Naive thymus-derived CD8-positive, alpha-beta T cell (primary cell): ENCODE results near the gene VGF. TPM values are rescaled to one million over a fixed set of nuclear protein-coding genes. Genes with fewer than 3 reads are reported as not detected.
"Not testable (repeated sequence)": the region's sequence is repeated elsewhere in the genome, so short reads cannot be mapped to it uniquely, and the experiment has no call there.

ENCODE experiments used
- ATAC-seq, 2 donors: fragments of 150-1000 bp; cut with Tn5 transposase in 1 of 2; sonication (Bioruptor Pico), chemical (Tn5 transposase) in 1 of 2; 1 replicate in 1 of 2; 2 replicates in 1 of 2; pipeline ENCODE4 v1.10.0; 2021; ENCODE audit warnings: mild to moderate bottlenecking in 2 of 2, moderate library complexity in 2 of 2
- POLR2A ChIA-PET: fragments of 350-600 bp; sonication (Branson Sonifier 250); formaldehyde crosslinking; loops from one replicate; lab custom pipeline; 2021; ENCODE audit warnings: antibody characterized with exemption; lab: Charles Lee
- DNase-seq, 10 donors: peaks; one replicate each; pipeline versions ENCODE4 v3.0.0 to v3.0.0-alpha.2; 2020 to 2022
- H3K27ac Mint-ChIP-seq, 10 donors: one replicate each; pipeline ENCODE4 v1.8.0; 2020 to 2022; ENCODE audit warnings: mild to moderate bottlenecking in 10 of 10, mixed read lengths in 10 of 10, moderate library complexity in 4 of 10, inconsistent platforms in 1 of 10
- H3K27me3 Mint-ChIP-seq, 5 donors: one replicate each; pipeline ENCODE4 v1.8.0; 2021 to 2022; ENCODE audit warnings: mixed read lengths in 5 of 5
- H3K36me3 Mint-ChIP-seq, 3 donors: one replicate each; pipeline ENCODE4 v1.8.0; 2020 to 2022; ENCODE audit warnings: mixed read lengths in 3 of 3, mild to moderate bottlenecking in 2 of 3, inconsistent platforms in 1 of 3
- H3K4me1 Mint-ChIP-seq, 4 donors: one replicate each; pipeline ENCODE4 v1.8.0; 2021 to 2022; ENCODE audit warnings: mixed read lengths in 4 of 4
- H3K4me3 Mint-ChIP-seq, 10 donors: one replicate each; pipeline ENCODE4 v1.8.0; 2020 to 2022; ENCODE audit warnings: mild to moderate bottlenecking in 10 of 10, mixed read lengths in 10 of 10, moderate library complexity in 6 of 10, inconsistent platforms in 1 of 10
- H3K9me3 Mint-ChIP-seq, 9 donors: one replicate each; pipeline ENCODE4 v1.8.0; 2020 to 2022; ENCODE audit warnings: mixed read lengths in 9 of 9, mild to moderate bottlenecking in 3 of 9, inconsistent platforms in 1 of 9, moderate library complexity in 1 of 9
- polyA plus RNA-seq, 3 donors: library from polyadenylated mRNA; unstranded; fragments of 300-500 nt; fragmentation: Illumina TruSeq; gene quantifications; one replicate each; pipeline ENCODE4 v1.2.3, GENCODE V29; 2021
- total RNA-seq, 8 experiments: library from RNA in 2 of 8; stranded (reverse) in 2 of 8; gene quantifications; one replicate each; pipeline ENCODE4 v1.2.3 and lab custom pipeline; 2021 to 2026

The VGF gene
- total and polyA plus RNA-seq, 5 experiments from 2014 or later: not detected

- ATAC-seq (no peak), DNase-seq (no peak)
- H3K27me3 Mint-ChIP-seq: peaks cover 19 to 86% (median 33%) of the 10 kb centered on the region in 5 donors
- no peaks in the 10 kb centered on the region for H3K36me3 Mint-ChIP-seq
- no peak overlapping the region for H3K27ac Mint-ChIP-seq
- peaks cover 20 to 34% (median 26%) of the 10 kb centered on the region in 4 donors for H3K4me1 Mint-ChIP-seq
- no peaks in the 10 kb centered on the region for H3K9me3 Mint-ChIP-seq
- POLR2A ChIA-PET: interaction anchor here (0.6 to 0.7 kb wide), 2 partner anchors 12 to 97 kb away, joined by 4 to 7 read pairs; no protein-coding TSS in a partner anchor
- H3K4me3 Mint-ChIP-seq: no peak overlapping the region
Observed at GRCh38 chr7:101129603-101130117, 35.7 kb downstream of the VGF start.

- H3K9me3 Mint-ChIP-seq: no peaks in the 10 kb centered on the region
- POLR2A ChIA-PET: no interaction called here
- H3K36me3 Mint-ChIP-seq: no peaks in the 10 kb centered on the region
- no peak overlapping the region for H3K4me3 Mint-ChIP-seq
- peaks cover 20 to 84% (median 30%) of the 10 kb centered on the region in 5 donors for H3K27me3 Mint-ChIP-seq
- DNase-seq (no peak), ATAC-seq (no peak)
- H3K4me1 Mint-ChIP-seq: peaks cover 22 to 38% (median 29%) of the 10 kb centered on the region in 4 donors
- H3K27ac Mint-ChIP-seq: no peak overlapping the region
Observed at GRCh38 chr7:101128040-101128834, 37.1 kb downstream of the VGF start.

- H3K4me3 Mint-ChIP-seq: peak overlapping the region in 7 of 10 donors; percentile 61 to 76 (median 66)
- H3K27ac Mint-ChIP-seq: peak overlapping the region in 3 of 10 donors; percentile 63 to 81 (median 71)
- no peaks in the 10 kb centered on the region for H3K36me3 Mint-ChIP-seq
- POLR2A ChIA-PET: no interaction called here
- H3K9me3 Mint-ChIP-seq: no peaks in the 10 kb centered on the region
- peaks cover 22 to 38% (median 31%) of the 10 kb centered on the region in 4 donors for H3K4me1 Mint-ChIP-seq
- DNase-seq (no peak), ATAC-seq (no peak)
- peaks cover 24 to 85% (median 34%) of the 10 kb centered on the region in 5 donors for H3K27me3 Mint-ChIP-seq
Observed at GRCh38 chr7:101127460-101128039, 37.8 kb downstream of the VGF start.

- peak within 1 kb of the TSS in 4 of 10 donors; percentile 52 to 81 (median 67) for H3K27ac Mint-ChIP-seq
- no peaks in the 10 kb centered on the region for H3K9me3 Mint-ChIP-seq
- POLR2A ChIA-PET: no interaction called here
- peak within 1 kb of the TSS; percentile 29 to 76 (median 64) for H3K4me3 Mint-ChIP-seq
- DNase-seq (peak in 9 of 10 donors; percentile 11 to 75 (median 33)), ATAC-seq (peak; percentile 84 to 89)
- peaks cover 26 to 85% (median 35%) of the 10 kb centered on the region in 5 donors for H3K27me3 Mint-ChIP-seq
- H3K36me3 Mint-ChIP-seq: no peaks in the 10 kb centered on the region
- H3K4me1 Mint-ChIP-seq: peaks cover 25 to 45% (median 37%) of the 10 kb centered on the region in 4 donors
Observed at GRCh38 chr7:101126651-101127459, 38.5 kb downstream of the VGF start, which contains the start of gene SERPINE1. TSS of gene SERPINE1 (plus strand) at chr7:101127104. CDS start at chr7:101128394, 1,290 bp downstream.

- H3K9me3 Mint-ChIP-seq: no peaks in the 10 kb centered on the region
- DNase-seq: no peak
- peaks cover 25 to 87% (median 37%) of the 10 kb centered on the region in 5 donors for H3K27me3 Mint-ChIP-seq
- H3K36me3 Mint-ChIP-seq: no peaks in the 10 kb centered on the region
- H3K4me1 Mint-ChIP-seq: peaks cover 24 to 47% (median 38%) of the 10 kb centered on the region in 4 donors
- peak; percentile 12 to 22 for ATAC-seq
- H3K4me3 Mint-ChIP-seq: peak overlapping the region in 7 of 10 donors; percentile 42 to 76 (median 66)
- H3K27ac Mint-ChIP-seq: no peak overlapping the region
- POLR2A ChIA-PET: no interaction called here
Observed at GRCh38 chr7:101125989-101126650, 39.2 kb downstream of the VGF start.

- Mint-ChIP-seq H3K27ac (peak overlapping the region in 2 of 10 donors; percentile 53 to 58), H3K36me3 (no peaks in the 10 kb centered on the region), H3K4me3 (no peak overlapping the region), H3K9me3 (no peaks in the 10 kb centered on the region), H3K27me3 (peaks cover 25 to 89% (median 38%) of the 10 kb centered on the region in 5 donors), H3K4me1 (peaks cover 24 to 47% (median 39%) of the 10 kb centered on the region in 4 donors)
- DNase-seq (no peak), ATAC-seq (no peak)
- POLR2A ChIA-PET: no interaction called here
Observed at GRCh38 chr7:101124376-101125056, 40.9 kb downstream of the VGF start.

- no peak overlapping the region for H3K4me3 Mint-ChIP-seq
- peaks cover 25 to 87% (median 35%) of the 10 kb centered on the region in 5 donors for H3K27me3 Mint-ChIP-seq
- H3K9me3 Mint-ChIP-seq: no peaks in the 10 kb centered on the region
- ATAC-seq: no peak
- H3K4me1 Mint-ChIP-seq: peaks cover 24 to 47% (median 39%) of the 10 kb centered on the region in 4 donors
- H3K36me3 Mint-ChIP-seq: no peaks in the 10 kb centered on the region
- H3K27ac Mint-ChIP-seq: no peak overlapping the region
- DNase-seq: no peak
- POLR2A ChIA-PET: interaction anchor here (0.6 kb wide), 1 partner anchor 27 kb away, joined by 4 read pairs; no protein-coding TSS in a partner anchor
Observed at GRCh38 chr7:101123703-101124068, 41.7 kb downstream of the VGF start.

- no peaks in the 10 kb centered on the region for H3K36me3 Mint-ChIP-seq
- H3K4me3 Mint-ChIP-seq: peak overlapping the region in 2 of 10 donors; percentile 3 to 52
- DNase-seq (no peak), ATAC-seq (no peak)
- no peaks in the 10 kb centered on the region for H3K9me3 Mint-ChIP-seq
- no peak overlapping the region for H3K27ac Mint-ChIP-seq
- peaks cover 24 to 47% (median 38%) of the 10 kb centered on the region in 4 donors for H3K4me1 Mint-ChIP-seq
- POLR2A ChIA-PET: interaction anchor here (0.6 kb wide), 1 partner anchor 28 kb away, joined by 4 read pairs; no protein-coding TSS in a partner anchor
- peaks cover 25 to 84% (median 35%) of the 10 kb centered on the region in 5 donors for H3K27me3 Mint-ChIP-seq
Observed at GRCh38 chr7:101122933-101123702, 42.3 kb downstream of the VGF start.

- Mint-ChIP-seq H3K4me1 (peaks cover 20 to 40% (median 33%) of the 10 kb centered on the region in 4 donors), H3K36me3 (no peaks in the 10 kb centered on the region), H3K27ac (peak overlapping the region in 2 of 10 donors; percentile 29 to 89), H3K27me3 (peaks cover 23 to 75% (median 34%) of the 10 kb centered on the region in 5 donors), H3K9me3 (no peaks in the 10 kb centered on the region), H3K4me3 (peak overlapping the region in 5 of 10 donors; percentile 11 to 61 (median 37))
- ATAC-seq (no peak), DNase-seq (no peak)
- POLR2A ChIA-PET: no interaction called here
Observed at GRCh38 chr7:101121991-101122932, 43.1 kb downstream of the VGF start.

- POLR2A ChIA-PET: not testable (repeated sequence)
- H3K27ac Mint-ChIP-seq: peak overlapping the region in 1 of 10 donors; percentile 89
Observed at GRCh38 chr7:101121631-101121990, 43.8 kb downstream of the VGF start.

More at GRCh38 chr7:101121631-101121990, 43.8 kb downstream of the VGF start:
- not testable (repeated sequence) for ATAC-seq, H3K36me3 Mint-ChIP-seq, DNase-seq, H3K9me3 Mint-ChIP-seq
- peaks cover 13 to 33% (median 27%) of the 10 kb centered on the region in 4 donors for H3K4me1 Mint-ChIP-seq
- peaks cover 17 to 70% (median 28%) of the 10 kb centered on the region in 5 donors for H3K27me3 Mint-ChIP-seq
- H3K4me3 Mint-ChIP-seq: peak overlapping the region in 3 of 10 donors; percentile 11 to 40 (median 37)
